GM12878 (cell line): ENCODE results near the gene EIF1. TPM values are rescaled to one million over a fixed set of nuclear protein-coding genes. Genes with fewer than 3 reads are reported as not detected.

Experiments used
- ATAC-seq: fragments of 200-7000 bp; cut with Tn5 transposase; 3 replicates; pipeline ENCODE4 v1.9.1; 2020; ENCODE audit warnings: mild to moderate bottlenecking, moderate library complexity
- BruUV-seq: library from RNA; stranded (reverse); fragments of 400-500 nt; replicated peaks from 2 replicates; lab custom pipeline; 2021; lab: Mats Ljungman, UMichigan
- CTCF ChIA-PET: fragments of 300-600 bp; sonication (Branson Sonifier 250); formaldehyde crosslinking; extraction: SDS; loops from one replicate; lab custom pipeline; 2021; ENCODE audit warnings: inconsistent platforms; lab: Yijun Ruan, JAX
- POLR2A ChIA-PET: fragments of 350-600 bp; formaldehyde crosslinking; extraction: SDS; loops from one replicate; lab custom pipeline; 2021; ENCODE audit warnings: inconsistent platforms; lab: Charles Lee
- RAD21 ChIA-PET: fragments of 300-600 bp; sonication (Branson Sonifier 250); formaldehyde crosslinking; loops from one replicate; lab custom pipeline; 2023; ENCODE audit warnings: antibody characterized with exemption; ENCODE audit not compliant: unreplicated experiment; lab: Charles Lee
- SMC1A ChIA-PET: fragments of 300-600 bp; sonication (Branson Sonifier 250); formaldehyde crosslinking; loops from one replicate; lab custom pipeline; 2023; ENCODE audit not compliant: unreplicated experiment, uncharacterized antibody; lab: Charles Lee
- DNase-seq: peaks from one replicate; pipeline ENCODE4 v3.0.0-alpha.2; 2011; ENCODE audit warnings: low read depth, low spot score
- FAIRE-seq: peaks from 3 replicates; lab custom pipeline; 2011; peaks lifted over from hg19 to GRCh38; lab: Jason Lieb, UNC
- H2AFZ ChIP-seq: 2 replicates; pipeline ENCODE4 v1.6.0; 2011; ENCODE audit warnings: low read depth, low read length, control low read depth; ENCODE audit not compliant: control insufficient read depth
- H3K27ac ChIP-seq: 2 replicates; pipeline ENCODE4 v1.5.1; 2011; ENCODE audit warnings: control low read depth; ENCODE audit not compliant: control insufficient read depth, insufficient read depth
- H3K27me3 ChIP-seq, 2 experiments: replicated peaks in 1 of 2; 2 replicates each; pipeline versions ENCODE4 v1.6.0 to v1.6.1; 2011; ENCODE audit warnings: low read length in 1 of 2; ENCODE audit not compliant: control insufficient read depth in 2 of 2, insufficient read depth in 2 of 2
- H3K36me3 ChIP-seq, 2 experiments: 2 replicates each; pipeline ENCODE4 v1.5.1; 2011; ENCODE audit warnings: low read length in 1 of 2; ENCODE audit not compliant: control insufficient read depth in 2 of 2, insufficient read depth in 2 of 2
- H3K4me1 ChIP-seq: 2 replicates; pipeline ENCODE4 v1.6.1; 2011; ENCODE audit warnings: mild to moderate bottlenecking, low read length, moderate library complexity, mixed read lengths; ENCODE audit not compliant: control insufficient read depth, insufficient read depth
- H3K4me2 ChIP-seq: 2 replicates; pipeline ENCODE4 v1.6.0; 2011; ENCODE audit warnings: control low read depth; ENCODE audit not compliant: control insufficient read depth, insufficient read depth
- H3K4me3 ChIP-seq: fragments of 200-600 bp; sonication (generic); 2 replicates; pipeline ENCODE4 v1.5.1; 2016
- H3K79me2 ChIP-seq: 2 replicates; pipeline ENCODE4 v1.6.0; 2011; ENCODE audit warnings: low read length; ENCODE audit not compliant: control insufficient read depth, insufficient read depth
- H3K9ac ChIP-seq: 2 replicates; pipeline ENCODE4 v1.8.0; 2011; ENCODE audit warnings: low read length, control low read depth, mixed read lengths; ENCODE audit not compliant: control insufficient read depth, insufficient read depth
- H3K9me3 ChIP-seq: replicated peaks from 3 replicates; pipeline ENCODE4 v1.5.1; 2011; ENCODE audit warnings: mild to moderate bottlenecking, low read length; ENCODE audit not compliant: control insufficient read depth, insufficient read depth
- H4K20me1 ChIP-seq: 2 replicates; pipeline ENCODE4 v1.6.0; 2011; ENCODE audit not compliant: control insufficient read depth, insufficient read depth
- ATF7 ChIP-seq: fragments of 450-650 bp; IDR thresholded peaks from 2 replicates; pipeline ENCODE4 v1.6.1; 2016; ENCODE audit warnings: low read depth, mild to moderate bottlenecking
- GATAD2B ChIP-seq: fragments of 450-650 bp; conservative IDR thresholded peaks from 2 replicates; pipeline ENCODE4 v1.6.1; 2017; ENCODE audit warnings: low read depth, mild to moderate bottlenecking, moderate library complexity
- MTA3 ChIP-seq: IDR thresholded peaks from 2 replicates; pipeline ENCODE4 v1.6.1; 2012; ENCODE audit warnings: low read length, inconsistent platforms, borderline replicate concordance
- SUPT20H ChIP-seq: IDR thresholded peaks from 2 replicates; pipeline ENCODE4 v1.6.1; 2011; ENCODE audit warnings: low read depth, mild to moderate bottlenecking, low read length, moderate library complexity, borderline replicate concordance; ENCODE audit not compliant: control insufficient read depth
- ZNF207 ChIP-seq: fragments of 450-650 bp; IDR thresholded peaks from 2 replicates; pipeline ENCODE4 v1.6.1; 2014; ENCODE audit warnings: antibody characterized with exemption, mild to moderate bottlenecking, borderline replicate concordance
- ZNF622 ChIP-seq: fragments of 450-650 bp; IDR thresholded peaks from 2 replicates; pipeline ENCODE4 v1.6.1; 2017; ENCODE audit warnings: mild to moderate bottlenecking, inconsistent platforms
- WGBS: methylation state at CpG from one replicate; pipeline ENCODE4 v1.1.6; 2016; ENCODE audit warnings: low lambda C conversion rate; ENCODE audit not compliant: insufficient replicate concordance, insufficient coverage; ENCODE audit errors: missing lambda C conversion rate; 5-methylcytosine and 5-hydroxymethylcytosine counted together
- in situ Hi-C: fragments of 300-500 bp; cut with MboI; formaldehyde crosslinking; loops from 9 replicates; pipeline ENCODE4 v1.14.3; 2018; ENCODE audit warnings: mixed read lengths
- intact Hi-C: fragments of 100-400 bp; cut with micrococcal nuclease; formaldehyde crosslinking; loops from one replicate; pipeline ENCODE4 v1.14.2; 2022; ENCODE audit not compliant: unreplicated experiment
- polyA plus RNA-seq, 11 experiments: library from polyadenylated mRNA; depleted of rRNA in 4 of 11; unstranded in 6 of 11; stranded (reverse) in 5 of 11; fragments of >200 nt; fragmentation: Nextera tagmentation in 4 of 11; fragmentation: Illumina TruSeq in 1 of 11; extraction: Ambion mirVana in 4 of 11; extraction: Trizol in 1 of 11; gene quantifications; 1 replicate in 1 of 11; 2 replicates in 10 of 11; pipeline versions ENCODE4 v1.2.1 to v1.2.3, GENCODE V29; 2011 to 2016; ENCODE audit warnings: inconsistent platforms in 2 of 11, missing spikeins in 2 of 11, low read depth in 1 of 11
- total RNA-seq, 4 experiments: library from RNA; depleted of rRNA in 3 of 4; stranded (reverse); fragments of >200 nt in 3 of 4; fragmentation: Illumina TruSeq in 1 of 4; extraction: Trizol in 1 of 4; gene quantifications; 2 replicates each; pipeline versions ENCODE4 v1.2.1 to v1.2.3, GENCODE V29; 2013 to 2021

The EIF1 gene
- total and polyA plus RNA-seq, 10 of the 15 experiments (the other 5 are each of a cell fraction or from before 2014, with no cell fraction given): 39.4 to 815 (median 480) TPM

- Histone ChIP-seq H3K36me3 (no peaks in the 10 kb centered on the region), H3K4me2 (no peak overlapping the region), H3K4me3 (no peak overlapping the region), H3K27me3 (no peaks in the 10 kb centered on the region; a peak in 1 of 4 replicates), H3K9ac (no peak overlapping the region), H3K79me2 (no peaks in the 10 kb centered on the region), H4K20me1 (no peaks in the 10 kb centered on the region), H3K9me3 (no peaks in the 10 kb centered on the region), H3K27ac (no peak overlapping the region), H2AFZ (no peak overlapping the region), H3K4me1 (no peaks in the 10 kb centered on the region; the same call in 1 of the 2 replicates)
- no peak for ATAC-seq
- no TSS peak for BruUV-seq
- ChIA-PET RAD21 (interaction anchor here (11.5 kb wide), 1 partner anchor 9 kb away, joined by 193 read pairs; no protein-coding TSS in a partner anchor), SMC1A (interaction anchor here (0.6 kb wide), 1 partner anchor 106 kb away, joined by 3 read pairs; no protein-coding TSS in a partner anchor), POLR2A (no interaction called here), CTCF (interaction anchor here (10.3 kb wide), 1 partner anchor 8 kb away, joined by 420 read pairs; no protein-coding TSS in a partner anchor)
- in situ Hi-C loops: no loop called here
- TF ChIP-seq ZNF207: no peak
- no peak for TF ChIP-seq GATAD2B
- TF ChIP-seq SUPT20H: no peak
- TF ChIP-seq ATF7: no peak
- TF ChIP-seq ZNF622: no peak
- no peak for TF ChIP-seq MTA3
- WGBS: 22% methylated on average over 24 of the region's 24 CpGs
- FAIRE-seq: no peak
- no peak for DNase-seq
- intact Hi-C loops: no loop called here
These were observed 33.7 kb upstream of the EIF1 start for GRCh38 chr17:41654678-41655607.
